Measurements from ENCODE around the gene ANKRD37. TPM values are rescaled to one million over a fixed set of nuclear protein-coding genes. Genes with fewer than 3 reads are reported as not detected.
A peak's percentile ranks its signal among the peaks of the same experiment; 100 is the strongest.

Gene ANKRD37, protein sequence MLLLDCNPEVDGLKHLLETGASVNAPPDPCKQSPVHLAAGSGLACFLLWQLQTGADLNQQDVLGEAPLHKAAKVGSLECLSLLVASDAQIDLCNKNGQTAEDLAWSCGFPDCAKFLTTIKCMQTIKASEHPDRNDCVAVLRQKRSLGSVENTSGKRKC
- 1.4 TPM in 2 replicates for total RNA-seq
- long read RNA-seq: 0 reads

DNA sequence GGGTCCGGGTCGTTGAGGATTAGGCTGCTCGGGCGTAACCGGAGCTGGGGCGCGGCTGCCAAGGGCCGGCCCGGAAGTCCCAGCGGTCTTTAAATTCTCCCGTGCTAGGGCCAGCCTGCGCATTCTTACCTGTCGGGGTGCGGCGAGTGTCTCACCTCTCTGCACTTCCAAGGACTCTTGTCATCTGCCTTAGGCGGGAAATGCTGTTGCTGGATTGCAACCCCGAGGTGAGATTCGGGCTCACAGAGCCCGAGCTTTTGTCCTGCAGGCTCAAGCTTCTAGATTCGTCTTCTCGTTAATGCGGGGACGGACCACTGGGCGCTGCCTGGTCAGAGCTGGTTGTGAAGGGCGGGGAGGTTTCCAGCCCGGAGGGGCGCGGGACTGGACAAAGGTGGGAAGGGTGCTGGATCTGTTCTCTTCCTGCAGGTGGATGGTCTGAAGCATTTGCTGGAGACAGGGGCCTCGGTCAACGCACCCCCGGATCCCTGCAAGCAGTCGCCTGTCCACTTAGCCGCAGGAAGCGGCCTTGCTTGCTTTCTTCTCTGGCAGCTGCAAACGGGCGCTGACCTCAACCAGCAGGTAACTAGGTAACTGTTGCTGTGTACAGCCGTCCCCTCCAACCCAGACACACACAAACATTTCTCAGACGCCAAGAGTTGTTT, at the start of gene ANKRD37:
Gene ANKRD37, plus strand, starts transcription at position 118 of the 662 bp plus-strand sequence. Its CDS starts 83 bp downstream, at position 201.
- Mint-ChIP-seq H3K4me1 (ENCODE audit: low read depth) (peaks cover 11% of the 10 kb centered on the region), H3K27ac (peak within 1 kb of the TSS; percentile 98), H3K4me3 (ENCODE audit: low read depth) (peak within 1 kb of the TSS; percentile 83), H3K36me3 (ENCODE audit: insufficient read depth) (peaks cover 8% of the 10 kb centered on the region), H3K9me3 (ENCODE audit: low read depth) (no peaks in the 10 kb centered on the region), H3K27me3 (peaks cover 14% of the 10 kb centered on the region)
- TF ChIP-seq, protein P1, sequence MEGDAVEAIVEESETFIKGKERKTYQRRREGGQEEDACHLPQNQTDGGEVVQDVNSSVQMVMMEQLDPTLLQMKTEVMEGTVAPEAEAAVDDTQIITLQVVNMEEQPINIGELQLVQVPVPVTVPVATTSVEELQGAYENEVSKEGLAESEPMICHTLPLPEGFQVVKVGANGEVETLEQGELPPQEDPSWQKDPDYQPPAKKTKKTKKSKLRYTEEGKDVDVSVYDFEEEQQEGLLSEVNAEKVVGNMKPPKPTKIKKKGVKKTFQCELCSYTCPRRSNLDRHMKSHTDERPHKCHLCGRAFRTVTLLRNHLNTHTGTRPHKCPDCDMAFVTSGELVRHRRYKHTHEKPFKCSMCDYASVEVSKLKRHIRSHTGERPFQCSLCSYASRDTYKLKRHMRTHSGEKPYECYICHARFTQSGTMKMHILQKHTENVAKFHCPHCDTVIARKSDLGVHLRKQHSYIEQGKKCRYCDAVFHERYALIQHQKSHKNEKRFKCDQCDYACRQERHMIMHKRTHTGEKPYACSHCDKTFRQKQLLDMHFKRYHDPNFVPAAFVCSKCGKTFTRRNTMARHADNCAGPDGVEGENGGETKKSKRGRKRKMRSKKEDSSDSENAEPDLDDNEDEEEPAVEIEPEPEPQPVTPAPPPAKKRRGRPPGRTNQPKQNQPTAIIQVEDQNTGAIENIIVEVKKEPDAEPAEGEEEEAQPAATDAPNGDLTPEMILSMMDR (IDR thresholded peaks at IDR 0.05; ENCODE audit: unreplicated experiment): no peak
- DNase-seq (ENCODE audit: low spot score, unreplicated experiment): peak; percentile 21

DNA sequence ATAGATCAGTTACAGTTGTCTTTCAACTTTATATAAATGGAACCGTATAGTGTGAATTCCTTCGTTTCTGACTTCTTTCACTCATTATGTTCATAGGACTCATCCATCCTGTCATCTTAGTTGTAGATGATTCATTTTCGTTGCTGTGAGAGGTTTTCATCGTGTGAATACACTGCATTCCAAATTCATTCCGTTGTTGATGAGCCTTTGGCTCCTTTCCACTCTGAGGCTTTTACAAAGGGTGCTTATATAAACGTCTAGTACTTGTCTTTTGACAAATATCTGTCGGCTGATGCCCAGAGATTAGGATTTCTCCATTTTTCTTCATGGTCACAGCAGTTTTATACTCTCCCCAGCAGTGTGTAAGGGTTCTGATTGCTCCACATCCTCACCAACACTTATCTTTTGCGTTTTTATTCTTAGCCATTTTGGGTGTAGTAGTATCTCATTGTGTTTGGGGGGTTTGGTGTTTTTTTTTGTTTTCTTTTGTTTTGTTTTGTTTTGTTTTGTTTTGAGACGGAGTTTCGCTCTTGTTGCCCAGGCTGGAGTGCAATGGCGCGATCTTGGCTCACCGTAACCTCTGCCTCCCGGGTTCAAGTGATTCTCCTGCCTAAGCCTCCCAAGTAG, 49.6 kb upstream of the ANKRD37 start:
- Mint-ChIP-seq H3K36me3 (ENCODE audit: insufficient read depth) (peaks cover 33% of the 10 kb centered on the region), H3K4me3 (ENCODE audit: low read depth) (no peak overlapping the region), H3K9me3 (ENCODE audit: low read depth) (peaks cover 3% of the 10 kb centered on the region), H3K27me3 (no peaks in the 10 kb centered on the region), H3K4me1 (ENCODE audit: low read depth) (no peaks in the 10 kb centered on the region), H3K27ac (no peak overlapping the region)
- DNase-seq (ENCODE audit: low spot score, unreplicated experiment): no peak
- TF ChIP-seq, protein P1 (IDR thresholded peaks at IDR 0.05; ENCODE audit: unreplicated experiment): no peak

DNA sequence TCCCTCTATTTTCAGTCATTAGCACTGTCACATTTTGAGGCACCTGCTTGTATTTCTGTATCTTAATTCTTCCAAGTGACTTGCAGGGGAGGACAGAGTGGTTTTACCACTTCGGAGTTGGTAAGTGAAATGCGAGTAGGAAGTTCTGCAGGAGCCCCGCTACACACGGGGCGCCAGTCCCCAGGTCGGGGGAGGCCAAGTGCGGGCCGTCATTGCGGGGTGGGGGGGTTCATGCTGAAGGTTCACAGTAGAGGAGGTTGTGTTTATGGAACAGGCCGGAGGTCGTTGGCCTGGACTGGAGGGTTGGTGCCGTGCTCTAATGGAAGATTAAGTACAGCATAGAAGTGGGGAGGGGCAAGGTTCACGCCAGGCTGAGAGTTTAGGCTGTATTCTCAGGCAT, 45.0 kb upstream of the ANKRD37 start:
- DNase-seq (ENCODE audit: low spot score, unreplicated experiment): no peak
- Mint-ChIP-seq H3K9me3 (ENCODE audit: low read depth) (peaks cover 3% of the 10 kb centered on the region), H3K36me3 (ENCODE audit: insufficient read depth) (peaks cover 31% of the 10 kb centered on the region), H3K27me3 (no peaks in the 10 kb centered on the region), H3K4me1 (ENCODE audit: low read depth) (no peaks in the 10 kb centered on the region), H3K27ac (no peak overlapping the region), H3K4me3 (ENCODE audit: low read depth) (no peak overlapping the region)
- TF ChIP-seq, protein P1 (IDR thresholded peaks at IDR 0.05; ENCODE audit: unreplicated experiment): no peak

DNA sequence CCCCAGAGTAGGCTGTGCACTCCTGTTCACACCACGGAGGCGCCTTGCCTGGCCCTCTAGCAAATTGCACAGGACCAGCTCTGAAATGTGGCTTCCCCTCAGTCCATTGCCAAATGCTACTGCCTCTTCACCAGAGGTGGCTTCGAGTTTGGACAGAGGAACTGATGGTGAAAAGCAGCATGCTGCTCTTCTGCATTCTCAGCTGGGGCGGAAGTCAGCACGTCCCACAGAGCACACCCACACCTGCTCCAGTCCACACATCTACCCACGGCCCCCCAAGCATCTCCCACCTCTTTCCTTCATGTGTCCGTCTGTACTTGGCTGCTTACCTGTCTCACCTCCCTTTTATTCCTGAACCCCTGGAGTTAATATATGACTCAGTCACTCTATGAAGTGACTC, 44.4 kb upstream of the ANKRD37 start:
- H3K9me3 Mint-ChIP-seq (ENCODE audit: low read depth): peaks cover 3% of the 10 kb centered on the region
- DNase-seq (ENCODE audit: low spot score, unreplicated experiment): no peak
- H3K36me3 Mint-ChIP-seq (ENCODE audit: insufficient read depth): peaks cover 26% of the 10 kb centered on the region
- H3K27me3 Mint-ChIP-seq: no peaks in the 10 kb centered on the region
- no peaks in the 10 kb centered on the region for H3K4me1 Mint-ChIP-seq (ENCODE audit: low read depth)
- peak overlapping the region; percentile 11 for H3K27ac Mint-ChIP-seq
- H3K4me3 Mint-ChIP-seq (ENCODE audit: low read depth): no peak overlapping the region
- TF ChIP-seq, protein P1 (IDR thresholded peaks at IDR 0.05; ENCODE audit: unreplicated experiment): no peak

DNA sequence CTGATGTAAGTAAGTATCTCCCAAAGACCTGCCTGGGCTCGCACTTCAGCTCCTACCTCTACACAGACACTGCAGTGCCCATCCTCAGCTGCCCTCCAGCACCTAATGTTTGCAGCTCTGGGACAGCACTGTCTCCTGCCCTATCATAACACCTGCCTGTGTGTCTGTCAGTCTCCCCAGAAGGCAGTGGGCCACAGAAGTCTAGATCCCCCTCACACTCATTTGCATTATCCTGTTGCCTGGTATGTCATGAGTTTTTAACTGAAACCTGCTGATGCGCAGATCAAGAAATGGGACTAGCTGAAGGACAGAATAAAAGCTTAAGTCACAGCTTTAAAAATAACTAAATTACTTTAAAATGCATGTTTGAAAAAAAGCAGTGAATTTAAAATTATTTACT, 43.9 kb upstream of the ANKRD37 start:
- H3K27me3 Mint-ChIP-seq: no peaks in the 10 kb centered on the region
- H3K27ac Mint-ChIP-seq: no peak overlapping the region
- TF ChIP-seq, protein P1 (IDR thresholded peaks at IDR 0.05; ENCODE audit: unreplicated experiment): no peak
- H3K36me3 Mint-ChIP-seq (ENCODE audit: insufficient read depth): peaks cover 29% of the 10 kb centered on the region
- DNase-seq (ENCODE audit: low spot score, unreplicated experiment): no peak
- peaks cover 3% of the 10 kb centered on the region for H3K9me3 Mint-ChIP-seq (ENCODE audit: low read depth)
- no peak overlapping the region for H3K4me3 Mint-ChIP-seq (ENCODE audit: low read depth)
- H3K4me1 Mint-ChIP-seq (ENCODE audit: low read depth): no peaks in the 10 kb centered on the region

All from progenitor cell of endocrine pancreas (in vitro differentiated cells).